CD4-positive, alpha-beta T cell treated with Interleukin-1 beta for 1 hour (primary cell): ENCODE results near the gene SHROOM3.

Experiments used
- DNase-seq, 2 donors: peaks; one replicate each; pipeline ENCODE4 v3.0.0-alpha.2; 2020 to 2022

The SHROOM3 gene

GRCh38 chr4:76732246-76732645 lies 297.2 kb downstream of the SHROOM3 start:
- no peak for DNase-seq

GRCh38 chr4:76733068-76733771 lies 298.2 kb downstream of the SHROOM3 start:
- DNase-seq = no peak

- no peak for DNase-seq
These were observed 301.4 kb downstream of the SHROOM3 start for GRCh38 chr4:76736414-76736813.

- DNase-seq = no peak
These were observed 302.2 kb downstream of the SHROOM3 start for GRCh38 chr4:76737180-76737579.

- no peak for DNase-seq
These were observed 302.7 kb downstream of the SHROOM3 start for GRCh38 chr4:76737771-76738085.

- no peak for DNase-seq
These were observed 303.3 kb downstream of the SHROOM3 start for GRCh38 chr4:76738086-76738931.

GRCh38 chr4:76740192-76740591 lies 305.2 kb downstream of the SHROOM3 start:
- DNase-seq = no peak

GRCh38 chr4:76740866-76741662 lies 306.0 kb downstream of the SHROOM3 start:
- DNase-seq = no peak

GRCh38 chr4:76741663-76742020 lies 306.6 kb downstream of the SHROOM3 start:
- no peak for DNase-seq

- no peak for DNase-seq
These were observed 309.4 kb downstream of the SHROOM3 start for GRCh38 chr4:76744241-76744921.

- DNase-seq = no peak
These were observed 310.2 kb downstream of the SHROOM3 start for GRCh38 chr4:76745240-76745639.

- no peak for DNase-seq
These were observed 312.5 kb downstream of the SHROOM3 start for GRCh38 chr4:76747563-76747962.

- DNase-seq = no peak
These were observed 313.6 kb downstream of the SHROOM3 start for GRCh38 chr4:76748649-76749048.

GRCh38 chr4:76749355-76749754 lies 314.3 kb downstream of the SHROOM3 start:
- DNase-seq = no peak

- DNase-seq = no peak
These were observed 315.7 kb downstream of the SHROOM3 start for GRCh38 chr4:76750716-76751115.

GRCh38 chr4:76751612-76752343 lies 316.7 kb downstream of the SHROOM3 start:
- no peak for DNase-seq

GRCh38 chr4:76752861-76753501 lies 318.0 kb downstream of the SHROOM3 start:
- no peak for DNase-seq

- no peak for DNase-seq
These were observed 318.8 kb downstream of the SHROOM3 start for GRCh38 chr4:76753814-76754213.

- DNase-seq = no peak
These were observed 319.4 kb downstream of the SHROOM3 start for GRCh38 chr4:76754439-76754838.

GRCh38 chr4:76755756-76756155 lies 320.7 kb downstream of the SHROOM3 start:
- DNase-seq = no peak

- no peak for DNase-seq
These were observed 321.4 kb downstream of the SHROOM3 start for GRCh38 chr4:76756416-76756815.

- no peak for DNase-seq
These were observed 322.4 kb downstream of the SHROOM3 start for GRCh38 chr4:76757418-76757939.
